HG03045 (cell line): ENCODE data around the gene AATF.

Source experiments
- ATAC-seq: cut with Tn5 transposase; IDR thresholded peaks from one replicate; pipeline ENCODE4 v1.9.1; 2021; ENCODE audit warnings: mild to moderate bottlenecking, moderate library complexity; ENCODE audit not compliant: unreplicated experiment

AATF gene

DNA sequence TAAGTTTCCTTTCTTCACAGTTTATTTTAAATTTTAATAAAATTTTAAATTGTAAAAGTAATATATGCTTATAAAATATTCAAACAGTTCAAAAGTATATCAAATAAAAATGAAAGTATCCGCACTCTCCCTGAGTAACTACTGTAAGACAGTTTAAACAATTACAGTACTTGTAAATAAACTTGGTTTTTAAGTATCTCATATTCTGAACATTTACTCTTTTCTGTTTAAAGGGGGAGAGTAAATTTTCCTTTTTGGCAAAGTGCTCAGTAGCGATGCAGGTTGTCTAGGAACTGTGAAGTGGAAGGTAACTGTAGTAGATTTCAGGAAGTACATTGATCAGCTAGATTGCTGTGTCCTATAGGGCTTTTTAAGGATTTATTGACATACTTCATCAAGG lies 28.8 kb downstream of the AATF start:
- no peak for ATAC-seq

GRCh38 chr17:36978810-36979564 lies 30.2 kb downstream of the AATF start:
- no peak for ATAC-seq

DNA sequence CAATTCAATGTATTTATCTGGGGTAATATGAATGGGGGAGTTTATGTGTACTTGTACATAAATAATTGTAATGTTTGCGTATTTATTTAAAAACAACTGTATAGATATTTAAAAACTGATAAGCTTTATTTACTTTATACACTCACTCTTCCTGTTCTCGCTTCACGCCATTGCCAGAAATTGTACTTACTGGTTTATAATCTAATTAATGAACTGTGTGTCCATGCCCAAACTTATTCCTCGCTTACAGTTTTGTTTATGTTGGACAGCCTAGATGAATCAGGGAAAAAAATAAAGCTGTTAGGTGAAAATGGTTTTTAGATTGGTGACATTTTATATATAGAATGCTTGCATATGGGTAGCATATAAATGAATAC lies 30.8 kb downstream of the AATF start:
- ATAC-seq: no peak

DNA sequence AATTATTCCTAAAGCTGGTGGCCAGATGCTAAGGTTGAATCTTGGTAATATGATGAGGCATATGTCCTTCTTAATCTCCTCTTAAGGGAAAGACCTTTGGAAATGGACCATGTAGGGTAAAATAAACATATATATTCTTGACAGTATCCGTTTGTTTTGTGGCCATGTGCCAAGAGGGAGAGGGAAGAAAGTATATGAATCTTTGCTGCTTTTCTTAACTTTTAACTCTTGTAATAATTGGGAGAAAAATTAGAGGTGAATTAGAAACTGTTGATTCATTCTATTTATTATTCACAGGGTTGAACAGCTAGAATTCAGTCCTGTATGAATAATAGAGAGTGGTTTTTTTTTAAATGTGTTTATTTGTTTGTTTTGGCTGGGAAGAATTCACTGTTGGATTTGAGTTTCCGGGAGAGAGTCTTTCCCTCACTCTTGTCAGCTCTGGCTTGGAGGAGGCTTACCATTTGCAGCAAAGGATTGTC lies 31.6 kb downstream of the AATF start:
- no peak for ATAC-seq

GRCh38 chr17:36983618-36984017 lies 34.9 kb downstream of the AATF start:
- ATAC-seq: no peak

DNA sequence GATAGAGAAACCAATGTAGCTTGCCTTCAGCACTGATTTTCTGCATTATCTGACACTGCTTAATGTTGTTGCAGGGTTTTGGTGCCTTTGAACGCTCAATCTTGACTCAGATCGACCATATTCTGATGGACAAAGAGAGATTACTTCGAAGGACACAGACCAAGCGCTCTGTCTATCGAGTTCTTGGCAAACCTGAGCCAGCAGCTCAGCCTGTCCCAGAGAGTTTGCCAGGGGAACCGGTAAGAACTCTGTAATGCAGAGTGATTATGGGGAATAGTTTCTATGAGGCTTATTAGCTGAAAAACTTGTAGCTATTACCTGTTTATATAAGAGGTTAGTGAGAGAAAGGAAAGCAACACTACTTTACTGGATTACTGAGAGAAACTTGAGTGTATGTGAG lies 40.4 kb downstream of the AATF start:
- no peak for ATAC-seq

GRCh38 chr17:36992701-36993100 lies 43.9 kb downstream of the AATF start:
- no peak for ATAC-seq

- no peak for ATAC-seq
Observed at GRCh38 chr17:36993227-36993626, 44.5 kb downstream of the AATF start.

- ATAC-seq: no peak
Observed at GRCh38 chr17:36994438-36994837, 45.7 kb downstream of the AATF start.

DNA sequence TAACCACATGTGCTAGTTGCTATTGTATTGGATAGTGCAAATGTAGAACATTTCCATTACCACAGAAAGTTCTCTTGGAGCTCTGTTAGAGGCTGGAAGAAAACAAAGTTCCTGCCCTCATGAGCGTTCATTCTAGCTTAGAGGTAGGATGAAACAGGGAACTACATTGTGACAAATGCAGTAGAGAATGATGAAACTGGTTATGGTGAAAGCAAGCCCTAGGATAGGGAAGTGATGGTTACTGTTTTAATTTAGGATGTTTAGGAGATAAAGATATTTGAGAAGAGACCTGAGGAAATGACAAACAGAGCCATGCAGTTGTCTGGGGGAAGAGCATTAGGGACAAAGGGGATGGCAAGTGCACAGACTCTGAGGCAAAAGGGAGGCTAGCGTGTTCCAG lies 50.7 kb downstream of the AATF start:
- ATAC-seq: no peak

- no peak for ATAC-seq
Observed at GRCh38 chr17:37016780-37017179, 68.0 kb downstream of the AATF start.

GRCh38 chr17:37017404-37017803 lies 68.7 kb downstream of the AATF start:
- no peak for ATAC-seq

GRCh38 chr17:37019117-37019740 lies 70.5 kb downstream of the AATF start:
- no peak for ATAC-seq

- no peak for ATAC-seq
Observed at GRCh38 chr17:37019741-37020129, 71.0 kb downstream of the AATF start.

GRCh38 chr17:37024181-37024637 lies 75.5 kb downstream of the AATF start:
- ATAC-seq: no peak

GRCh38 chr17:37025238-37025637 lies 76.5 kb downstream of the AATF start:
- no peak for ATAC-seq

GRCh38 chr17:37025847-37026530 lies 77.2 kb downstream of the AATF start:
- no peak for ATAC-seq

- no peak for ATAC-seq
Observed at GRCh38 chr17:37026531-37026869, 77.7 kb downstream of the AATF start.

GRCh38 chr17:37028040-37028439 lies 79.3 kb downstream of the AATF start:
- ATAC-seq: no peak

GRCh38 chr17:37031493-37032083 lies 82.8 kb downstream of the AATF start:
- ATAC-seq: no peak

DNA sequence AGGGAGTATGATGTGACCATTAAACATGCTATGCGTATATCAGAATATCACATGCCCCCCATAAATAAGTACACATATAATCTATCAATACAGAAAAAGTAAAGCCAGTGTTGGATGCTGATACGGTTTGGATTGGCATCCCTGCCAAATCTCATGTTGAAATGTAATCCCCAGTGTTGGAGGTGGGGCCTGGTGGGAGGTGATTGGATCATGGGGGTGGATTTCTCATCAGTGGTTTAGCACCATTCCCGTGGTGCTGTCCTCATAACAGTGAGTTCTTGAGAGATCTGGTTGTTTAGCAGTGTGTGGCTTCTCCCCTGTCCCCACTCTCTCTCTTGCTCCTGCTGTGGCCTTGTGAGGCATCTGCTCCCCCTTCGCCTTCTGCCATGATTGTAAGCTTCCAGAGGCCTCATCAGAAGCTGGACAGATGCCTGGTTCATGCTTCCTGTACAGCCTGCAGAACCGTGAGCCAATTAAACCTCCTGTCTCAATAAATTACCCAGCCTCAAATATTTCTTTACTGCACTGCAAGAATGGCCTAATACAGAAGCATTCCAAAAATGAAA lies 88.9 kb downstream of the AATF start:
- ATAC-seq: no peak
